Ovary (tissue), 3 donors: ENCODE measurements around the gene TMEM107.

Experiments
- EP300 ChIP-seq: sonication (generic); formaldehyde crosslinking; IDR thresholded peaks from one replicate; pipeline ENCODE4 v1.6.1; 2017; ENCODE audit warnings: antibody characterized with exemption
- POLR2A ChIP-seq: fragments of 450-650 bp; IDR thresholded peaks from one replicate; pipeline ENCODE4 v1.6.1; 2017; ENCODE audit warnings: antibody characterized with exemption, mild to moderate bottlenecking, moderate library complexity
- TF ChIP-seq, protein P1 (sequence below), 3 donors: fragments of 450-650 bp in 2 of 3; fragments of 200-600 bp in 1 of 3; IDR thresholded peaks; one replicate each; pipeline versions ENCODE4 v1.5.1 to v1.8.0; 2016 to 2022; ENCODE audit warnings: antibody characterized with exemption in 3 of 3, mild to moderate bottlenecking in 1 of 3
- donor health status: DM: no; HTN: no; CAD: no.

DNA sequence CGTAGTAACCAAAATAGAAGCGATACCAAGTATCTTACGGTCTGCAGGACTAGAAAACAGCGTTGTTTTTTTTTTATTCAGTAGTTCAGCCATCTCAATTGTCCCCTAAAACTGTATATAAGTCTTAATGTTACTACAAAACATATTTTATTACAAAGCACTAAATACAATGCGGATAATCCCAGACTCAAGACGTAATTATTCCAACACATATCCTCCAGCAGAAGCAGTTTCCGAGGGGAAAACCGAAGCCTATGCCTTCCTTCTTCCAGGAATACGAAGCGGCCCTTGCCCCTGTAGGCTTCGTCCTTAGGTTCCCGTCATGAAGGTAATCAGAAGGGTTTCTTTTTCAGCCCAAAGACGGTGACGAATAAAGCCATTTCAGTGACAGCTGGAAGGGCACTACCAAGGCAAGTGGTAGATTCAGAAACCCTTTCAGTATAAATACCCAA, 2.3 kb downstream of the TMEM107 start:
- TF ChIP-seq POLR2A (no peak), EP300 (no peak)
- TF ChIP-seq, protein P1, sequence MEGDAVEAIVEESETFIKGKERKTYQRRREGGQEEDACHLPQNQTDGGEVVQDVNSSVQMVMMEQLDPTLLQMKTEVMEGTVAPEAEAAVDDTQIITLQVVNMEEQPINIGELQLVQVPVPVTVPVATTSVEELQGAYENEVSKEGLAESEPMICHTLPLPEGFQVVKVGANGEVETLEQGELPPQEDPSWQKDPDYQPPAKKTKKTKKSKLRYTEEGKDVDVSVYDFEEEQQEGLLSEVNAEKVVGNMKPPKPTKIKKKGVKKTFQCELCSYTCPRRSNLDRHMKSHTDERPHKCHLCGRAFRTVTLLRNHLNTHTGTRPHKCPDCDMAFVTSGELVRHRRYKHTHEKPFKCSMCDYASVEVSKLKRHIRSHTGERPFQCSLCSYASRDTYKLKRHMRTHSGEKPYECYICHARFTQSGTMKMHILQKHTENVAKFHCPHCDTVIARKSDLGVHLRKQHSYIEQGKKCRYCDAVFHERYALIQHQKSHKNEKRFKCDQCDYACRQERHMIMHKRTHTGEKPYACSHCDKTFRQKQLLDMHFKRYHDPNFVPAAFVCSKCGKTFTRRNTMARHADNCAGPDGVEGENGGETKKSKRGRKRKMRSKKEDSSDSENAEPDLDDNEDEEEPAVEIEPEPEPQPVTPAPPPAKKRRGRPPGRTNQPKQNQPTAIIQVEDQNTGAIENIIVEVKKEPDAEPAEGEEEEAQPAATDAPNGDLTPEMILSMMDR (IDR thresholded peaks at IDR 0.05): no peak
